A549 (cell line): ENCODE measurements around the gene CRTC3. TPM values are rescaled to one million over a fixed set of nuclear protein-coding genes. Genes with fewer than 3 reads are reported as not detected.

Source experiments
- ATAC-seq, 2 experiments: fragments of 200-7000 bp in 1 of 2; fragments of >200 bp in 1 of 2; cut with Nextera tagmentation in 1 of 2; cut with Tn5 transposase in 1 of 2; 3 replicates each; pipeline versions ENCODE4 v1.8.0 to v1.9.1; 2018 to 2020; ENCODE audit warnings: mild to moderate bottlenecking in 1 of 2, moderate library complexity in 1 of 2
- CTCF ChIA-PET: fragments of 300-600 bp; sonication (Branson Sonifier 250); formaldehyde crosslinking; extraction: SDS; loops from one replicate; lab custom pipeline; 2021; ENCODE audit warnings: antibody characterized with exemption, inconsistent platforms; lab: Yijun Ruan, JAX
- POLR2A ChIA-PET: fragments of 350-600 bp; formaldehyde crosslinking; extraction: SDS; loops from one replicate; lab custom pipeline; 2021; ENCODE audit warnings: antibody characterized with exemption, inconsistent platforms; lab: Yijun Ruan, JAX
- DNase-seq, 2 experiments: peaks; one replicate each; pipeline versions ENCODE4 v3.0.0 to v3.0.0-alpha.2; 2011 to 2016; ENCODE audit warnings: low read depth in 1 of 2, low spot score in 1 of 2
- FAIRE-seq: peaks from 2 replicates; lab custom pipeline; 2011; peaks lifted over from hg19 to GRCh38; lab: Jason Lieb, UNC
- H3K27ac ChIP-seq, 2 experiments: fragments of >200 bp; sonication (Bioruptor Twin); formaldehyde crosslinking; 3 replicates each; pipeline ENCODE4 v1.5.1; 2016 to 2017
- H3K4me1 ChIP-seq: fragments of >200 bp; sonication (Bioruptor Twin); formaldehyde crosslinking; 3 replicates; pipeline ENCODE4 v1.6.1; 2016
- H3K4me2 ChIP-seq: fragments of >200 bp; sonication (Bioruptor Twin); formaldehyde crosslinking; 3 replicates; pipeline ENCODE4 v1.6.1; 2016
- H3K4me3 ChIP-seq: fragments of >200 bp; sonication (Bioruptor Twin); formaldehyde crosslinking; 3 replicates; pipeline ENCODE4 v1.5.1; 2016
- H3K9me3 ChIP-seq: fragments of >200 bp; sonication (Bioruptor Twin); formaldehyde crosslinking; 3 replicates; pipeline ENCODE4 v1.6.1; 2016
- BHLHE40 ChIP-seq: IDR thresholded peaks from 2 replicates; pipeline ENCODE4 v1.6.1; 2012; ENCODE audit warnings: low read depth, low read length, inconsistent platforms
- CBX2 ChIP-seq: fragments of 200-600 bp; sonication (generic); IDR thresholded peaks from 2 replicates; pipeline ENCODE4 v1.6.1; 2016; ENCODE audit warnings: low read depth, mild to moderate bottlenecking, borderline replicate concordance
- CBX8 ChIP-seq: fragments of 200-600 bp; sonication (generic); IDR thresholded peaks from 2 replicates; pipeline ENCODE4 v1.6.1; 2016
- EP300 ChIP-seq, 2 experiments: fragments of >200 bp; sonication (Bioruptor Twin); formaldehyde crosslinking; IDR thresholded peaks; 2 replicates in 1 of 2; 3 replicates in 1 of 2; pipeline ENCODE4 v1.6.1; 2016 to 2017
- ESRRA ChIP-seq: fragments of 150-350 bp; IDR thresholded peaks from 2 replicates; pipeline ENCODE4 v1.6.1; 2014; ENCODE audit warnings: mild to moderate bottlenecking, low read length, borderline replicate concordance
- HDAC2 ChIP-seq: fragments of 200-600 bp; sonication (generic); IDR thresholded peaks from 2 replicates; pipeline ENCODE4 v1.6.1; 2016
- HOXA7 ChIP-seq: fragments of 250-450 bp; sonication (Bioruptor Pico); IDR thresholded peaks from 2 replicates; pipeline ENCODE4 v1.5.0; 2020; ENCODE audit warnings: mild to moderate bottlenecking, moderate library complexity
- HOXB5 ChIP-seq: fragments of 250-450 bp; sonication (Bioruptor Pico); IDR thresholded peaks from 2 replicates; pipeline ENCODE4 v1.5.0; 2020; ENCODE audit warnings: mild to moderate bottlenecking, moderate library complexity
- JUNB ChIP-seq: fragments of >200 bp; sonication (Bioruptor Twin); formaldehyde crosslinking; IDR thresholded peaks from 2 replicates; pipeline ENCODE4 v1.6.1; 2016
- KDM1A ChIP-seq: fragments of 200-600 bp; sonication (generic); IDR thresholded peaks from 2 replicates; pipeline ENCODE4 v1.6.1; 2016; ENCODE audit warnings: low read depth, mild to moderate bottlenecking
- MAFK ChIP-seq: fragments of 450-650 bp; IDR thresholded peaks from 2 replicates; pipeline ENCODE4 v1.6.1; 2014; ENCODE audit not compliant: partially characterized antibody
- MYC ChIP-seq: IDR thresholded peaks from 2 replicates; pipeline ENCODE4 v1.6.1; 2012; ENCODE audit warnings: mild to moderate bottlenecking, inconsistent platforms, low read length, improper control_type of control experiment, borderline replicate concordance
- NFE2L2 ChIP-seq: fragments of 150-350 bp; conservative IDR thresholded peaks from 2 replicates; pipeline ENCODE4 v1.6.1; 2014; ENCODE audit warnings: low read length
- NR3C1 ChIP-seq: fragments of >200 bp; sonication (Bioruptor Twin); formaldehyde crosslinking; IDR thresholded peaks from 3 replicates; pipeline ENCODE4 v1.6.1; 2017
- PHF8 ChIP-seq: fragments of 200-600 bp; sonication (generic); IDR thresholded peaks from 2 replicates; pipeline ENCODE4 v1.6.1; 2016; ENCODE audit warnings: low read depth, mild to moderate bottlenecking, antibody characterized with exemption, moderate library complexity, borderline replicate concordance
- POLR2A ChIP-seq: IDR thresholded peaks from 2 replicates; pipeline ENCODE4 v1.6.1; 2012; ENCODE audit warnings: mild to moderate bottlenecking, low read length
- RARB ChIP-seq: fragments of 250-450 bp; sonication (Bioruptor Pico); IDR thresholded peaks from 2 replicates; pipeline ENCODE4 v1.8.0; 2021; ENCODE audit warnings: mild to moderate bottlenecking, moderate library complexity
- RCOR1 ChIP-seq: fragments of 150-350 bp; IDR thresholded peaks from 2 replicates; pipeline ENCODE4 v1.6.1; 2014; ENCODE audit warnings: antibody characterized with exemption, low read length, low read depth
- SREBF2 ChIP-seq: fragments of 450-650 bp; IDR thresholded peaks from 2 replicates; pipeline ENCODE4 v1.6.1; 2014; ENCODE audit warnings: mild to moderate bottlenecking, moderate library complexity
- TFCP2L1 ChIP-seq: fragments of 250-450 bp; sonication (Bioruptor Pico); IDR thresholded peaks from 2 replicates; pipeline ENCODE4 v1.5.0; 2021; ENCODE audit warnings: mild to moderate bottlenecking
- ZNF302 ChIP-seq: fragments of 250-450 bp; sonication (Bioruptor Pico); IDR thresholded peaks from 2 replicates; pipeline ENCODE4 v1.9.0; 2021; ENCODE audit warnings: inconsistent platforms, mild to moderate bottlenecking, moderate library complexity
- ZSCAN20 ChIP-seq: fragments of 250-450 bp; sonication (Bioruptor Pico); IDR thresholded peaks from 2 replicates; pipeline ENCODE4 v1.8.0; 2022; ENCODE audit warnings: mild to moderate bottlenecking, moderate library complexity
- WGBS: methylation state at CpG from one replicate; pipeline ENCODE4 v1.1.6; 2017; ENCODE audit errors: missing lambda C conversion rate; 5-methylcytosine and 5-hydroxymethylcytosine counted together
- polyA plus RNA-seq, 4 experiments: library from polyadenylated mRNA; depleted of rRNA in 3 of 4; stranded (reverse); fragments of >200 nt; fragmentation: RNase III in 1 of 4; extraction: RNeasy Plus Mini Kit Qiagen cat#74134 plus additional on column Dnase treatment in 1 of 4; gene quantifications; 2 replicates in 3 of 4; 3 replicates in 1 of 4; pipeline ENCODE4 v1.2.3, GENCODE V29; 2011 to 2017
- TF ChIP-seq, protein P1 (sequence below): fragments of 450-650 bp; IDR thresholded peaks from 2 replicates; pipeline ENCODE4 v1.6.1; 2014; ENCODE audit warnings: antibody characterized with exemption
- TF ChIP-seq, protein P2 (sequence below): fragments of >200 bp; sonication (Bioruptor Twin); formaldehyde crosslinking; IDR thresholded peaks from 2 replicates; pipeline ENCODE4 v1.6.1; 2016
- TF ChIP-seq, protein P3 (sequence below): IDR thresholded peaks from 2 replicates; pipeline ENCODE4 v1.6.1; 2012
- TF ChIP-seq, protein P4 (sequence below): fragments of >200 bp; sonication (Bioruptor Twin); formaldehyde crosslinking; IDR thresholded peaks from 3 replicates; pipeline ENCODE4 v1.6.1; 2016
- TF ChIP-seq, protein P5 (sequence below): fragments of >200 bp; sonication (Bioruptor Twin); formaldehyde crosslinking; IDR thresholded peaks from 3 replicates; pipeline ENCODE4 v1.5.1; 2016

Gene CRTC3
- polyA plus RNA-seq, 2 of the 4 experiments (the other 2 are of a cell fraction): 17.5 to 30.5 TPM

DNA sequence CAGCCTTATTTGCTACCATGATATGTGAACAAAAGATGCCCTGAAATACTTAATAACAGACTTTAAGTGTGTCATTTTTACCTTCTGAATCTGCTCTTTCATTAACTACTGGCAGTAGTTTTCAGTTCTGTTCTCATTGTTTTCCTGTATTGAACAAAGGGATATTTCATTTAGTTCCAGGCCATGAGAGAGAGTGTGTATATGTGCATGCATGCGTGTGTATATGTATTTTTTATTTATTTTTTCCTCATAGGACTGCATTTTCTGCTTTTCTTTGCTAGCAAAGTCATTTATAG is 46.8 kb upstream of the CRTC3 start:
- 25% methylated on average over 1 of the region's 1 CpG for WGBS
- no peaks in the 10 kb centered on the region for H3K4me1 ChIP-seq
- ChIA-PET POLR2A (interaction anchor here (0.5 to 1.3 kb wide), 3 partner anchors 46 to 163 kb away, joined by 3 read pairs; no protein-coding TSS in a partner anchor), CTCF (interaction anchor here (0.7 to 20.3 kb wide), 75 partner anchors 9 to 503 kb away, joined by 3 to 412 read pairs (median 10); partner anchors contain the start of genes BLM, CRTC3, IQGAP1 and SEMA4B)
- DNase-seq (no peak), ATAC-seq (no peak), FAIRE-seq (peak; percentile 18)
- no peak overlapping the region for H3K27ac ChIP-seq
- H3K9me3 ChIP-seq: no peaks in the 10 kb centered on the region
- H3K4me2 ChIP-seq: no peak overlapping the region
- no peak overlapping the region for H3K4me3 ChIP-seq
- TF ChIP-seq RCOR1 (no peak), PHF8 (no peak), EP300 (IDR thresholded peaks at IDR 0.05) (no peak), ZSCAN20 (CRISPR knock-in tag) (no peak), HOXA7 (CRISPR knock-in tag) (no peak), NR3C1 (no peak), CBX2 (no peak), JUNB (no peak), TFCP2L1 (no peak), HDAC2 (no peak), MYC (no peak), KDM1A (no peak), HOXB5 (no peak)
- TF ChIP-seq, protein P1, sequence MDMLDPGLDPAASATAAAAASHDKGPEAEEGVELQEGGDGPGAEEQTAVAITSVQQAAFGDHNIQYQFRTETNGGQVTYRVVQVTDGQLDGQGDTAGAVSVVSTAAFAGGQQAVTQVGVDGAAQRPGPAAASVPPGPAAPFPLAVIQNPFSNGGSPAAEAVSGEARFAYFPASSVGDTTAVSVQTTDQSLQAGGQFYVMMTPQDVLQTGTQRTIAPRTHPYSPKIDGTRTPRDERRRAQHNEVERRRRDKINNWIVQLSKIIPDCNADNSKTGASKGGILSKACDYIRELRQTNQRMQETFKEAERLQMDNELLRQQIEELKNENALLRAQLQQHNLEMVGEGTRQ: no peak

DNA sequence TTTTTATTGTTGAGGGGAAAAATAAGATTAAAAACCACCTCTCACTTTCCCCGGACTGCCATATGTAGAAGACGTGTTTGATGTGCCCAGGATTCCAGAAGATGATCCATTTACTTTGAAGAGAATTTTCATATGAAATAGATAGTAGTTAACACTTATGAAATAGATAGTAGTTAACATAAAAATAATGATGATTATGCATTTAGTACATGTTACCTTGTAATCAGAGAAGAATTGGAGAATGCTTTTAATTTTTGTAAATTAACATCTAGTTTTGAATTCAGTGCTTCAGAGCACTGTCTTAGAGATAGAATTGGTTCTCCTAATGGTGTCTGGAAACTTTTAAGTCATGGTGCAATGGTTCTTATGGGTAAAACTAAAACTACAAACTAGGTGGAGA is 46.1 kb upstream of the CRTC3 start:
- ATAC-seq: no peak
- TF ChIP-seq CBX8 (no peak), MAFK (peak; percentile 92), RCOR1 (no peak), BHLHE40 (no peak)
- TF ChIP-seq, protein P2, sequence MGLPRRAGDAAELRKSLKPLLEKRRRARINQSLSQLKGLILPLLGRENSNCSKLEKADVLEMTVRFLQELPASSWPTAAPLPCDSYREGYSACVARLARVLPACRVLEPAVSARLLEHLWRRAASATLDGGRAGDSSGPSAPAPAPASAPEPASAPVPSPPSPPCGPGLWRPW: no peak
- TF ChIP-seq, protein P3, sequence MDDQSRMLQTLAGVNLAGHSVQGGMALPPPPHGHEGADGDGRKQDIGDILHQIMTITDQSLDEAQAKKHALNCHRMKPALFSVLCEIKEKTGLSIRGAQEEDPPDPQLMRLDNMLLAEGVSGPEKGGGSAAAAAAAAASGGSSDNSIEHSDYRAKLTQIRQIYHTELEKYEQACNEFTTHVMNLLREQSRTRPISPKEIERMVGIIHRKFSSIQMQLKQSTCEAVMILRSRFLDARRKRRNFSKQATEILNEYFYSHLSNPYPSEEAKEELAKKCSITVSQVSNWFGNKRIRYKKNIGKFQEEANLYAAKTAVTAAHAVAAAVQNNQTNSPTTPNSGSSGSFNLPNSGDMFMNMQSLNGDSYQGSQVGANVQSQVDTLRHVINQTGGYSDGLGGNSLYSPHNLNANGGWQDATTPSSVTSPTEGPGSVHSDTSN: no peak
- DNase-seq: no peak
- no peaks in the 10 kb centered on the region for H3K4me1 ChIP-seq
- FAIRE-seq: no peak
- no peak overlapping the region for H3K4me3 ChIP-seq
- POLR2A ChIA-PET: no interaction called here
- H3K27ac ChIP-seq: no peak overlapping the region
- WGBS: 94% methylated on average over 2 of the region's 2 CpGs
- CTCF ChIA-PET: interaction anchor here (0.6 to 20.3 kb wide), 27 partner anchors 9 to 402 kb away, joined by 3 to 412 read pairs (median 23); partner anchors contain the start of gene ZNF774
- no peaks in the 10 kb centered on the region for H3K9me3 ChIP-seq
- H3K4me2 ChIP-seq: no peak overlapping the region

DNA sequence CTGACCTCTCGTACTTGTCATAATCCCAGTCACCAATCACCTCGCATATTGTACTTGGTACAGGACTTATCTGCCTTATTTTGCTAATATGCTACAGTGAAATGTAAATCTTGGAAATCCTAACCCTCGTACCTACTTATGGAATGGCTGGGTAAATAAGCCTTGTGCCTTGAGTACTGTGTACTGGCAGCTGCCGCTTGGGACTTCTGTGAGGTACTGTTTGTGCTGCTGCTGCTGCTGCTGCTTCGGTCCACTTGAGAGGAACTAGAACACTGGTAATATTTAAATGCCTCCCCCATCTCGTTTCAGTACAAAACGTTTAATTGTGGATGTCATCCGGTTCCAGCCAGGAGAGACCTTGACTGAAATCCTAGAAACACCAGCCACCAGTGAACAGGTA is 42.5 kb upstream of the CRTC3 start:
- Histone ChIP-seq H3K4me3 (no peak overlapping the region), H3K9me3 (no peaks in the 10 kb centered on the region), H3K4me1 (0 out of 3 replicates have a peak, but pooled peaks cover 3% of the 10 kb centered on the region), H3K4me2 (no peak overlapping the region), H3K27ac (no peak overlapping the region)
- 86% methylated on average over 8 of the region's 8 CpGs for WGBS
- DNase-seq: no peak
- CTCF ChIA-PET: interaction anchor here (1.3 to 20.3 kb wide), 4 partner anchors 119 to 194 kb away, joined by 3 to 412 read pairs (median 88); no protein-coding TSS in a partner anchor
- no peak for ATAC-seq
- POLR2A ChIA-PET: no interaction called here
- no peak for FAIRE-seq
- no peak for TF ChIP-seq KDM1A
- TF ChIP-seq CBX2: no peak
- no peak for TF ChIP-seq ZNF302
- TF ChIP-seq, protein P3: no peak
- no peak for TF ChIP-seq JUNB
- no peak for TF ChIP-seq NFE2L2
- TF ChIP-seq, protein P4, sequence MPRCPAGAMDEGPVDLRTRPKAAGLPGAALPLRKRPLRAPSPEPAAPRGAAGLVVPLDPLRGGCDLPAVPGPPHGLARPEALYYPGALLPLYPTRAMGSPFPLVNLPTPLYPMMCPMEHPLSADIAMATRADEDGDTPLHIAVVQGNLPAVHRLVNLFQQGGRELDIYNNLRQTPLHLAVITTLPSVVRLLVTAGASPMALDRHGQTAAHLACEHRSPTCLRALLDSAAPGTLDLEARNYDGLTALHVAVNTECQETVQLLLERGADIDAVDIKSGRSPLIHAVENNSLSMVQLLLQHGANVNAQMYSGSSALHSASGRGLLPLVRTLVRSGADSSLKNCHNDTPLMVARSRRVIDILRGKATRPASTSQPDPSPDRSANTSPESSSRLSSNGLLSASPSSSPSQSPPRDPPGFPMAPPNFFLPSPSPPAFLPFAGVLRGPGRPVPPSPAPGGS: no peak
- TF ChIP-seq RARB (CRISPR knock-in tag): no peak
- no peak for TF ChIP-seq RCOR1
- no peak for TF ChIP-seq MYC
- no peak for TF ChIP-seq ESRRA
- no peak for TF ChIP-seq POLR2A
- TF ChIP-seq, protein P5, sequence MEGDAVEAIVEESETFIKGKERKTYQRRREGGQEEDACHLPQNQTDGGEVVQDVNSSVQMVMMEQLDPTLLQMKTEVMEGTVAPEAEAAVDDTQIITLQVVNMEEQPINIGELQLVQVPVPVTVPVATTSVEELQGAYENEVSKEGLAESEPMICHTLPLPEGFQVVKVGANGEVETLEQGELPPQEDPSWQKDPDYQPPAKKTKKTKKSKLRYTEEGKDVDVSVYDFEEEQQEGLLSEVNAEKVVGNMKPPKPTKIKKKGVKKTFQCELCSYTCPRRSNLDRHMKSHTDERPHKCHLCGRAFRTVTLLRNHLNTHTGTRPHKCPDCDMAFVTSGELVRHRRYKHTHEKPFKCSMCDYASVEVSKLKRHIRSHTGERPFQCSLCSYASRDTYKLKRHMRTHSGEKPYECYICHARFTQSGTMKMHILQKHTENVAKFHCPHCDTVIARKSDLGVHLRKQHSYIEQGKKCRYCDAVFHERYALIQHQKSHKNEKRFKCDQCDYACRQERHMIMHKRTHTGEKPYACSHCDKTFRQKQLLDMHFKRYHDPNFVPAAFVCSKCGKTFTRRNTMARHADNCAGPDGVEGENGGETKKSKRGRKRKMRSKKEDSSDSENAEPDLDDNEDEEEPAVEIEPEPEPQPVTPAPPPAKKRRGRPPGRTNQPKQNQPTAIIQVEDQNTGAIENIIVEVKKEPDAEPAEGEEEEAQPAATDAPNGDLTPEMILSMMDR: no peak
- TF ChIP-seq TFCP2L1: no peak
- TF ChIP-seq SREBF2: no peak
